ENCODE results near the gene AP2M1.

AP2M1 gene

DNA sequence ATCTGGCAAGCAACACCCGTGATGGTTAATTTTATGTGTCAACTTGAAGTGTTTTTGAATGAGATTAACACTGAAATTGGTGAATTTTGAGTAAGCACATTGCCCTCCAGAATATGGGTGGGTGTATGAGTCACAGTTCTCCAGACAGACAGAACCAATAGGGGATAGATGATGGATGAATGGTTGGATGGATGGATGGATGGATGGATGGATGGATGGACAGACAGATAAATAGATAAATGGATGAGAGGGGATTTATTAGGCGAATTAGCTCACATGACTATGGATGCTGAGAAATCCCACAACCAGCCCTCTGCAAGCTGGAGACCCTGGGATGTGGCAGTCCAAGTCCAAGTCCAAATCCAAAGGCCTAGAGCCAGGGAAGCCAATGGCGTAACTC is 49.3 kb downstream of the AP2M1 start:
- DNase-seq: no peak

- peak in 2 of 51 donors; percentile 13 to 23 for DNase-seq
Measured at GRCh38 chr3:184227481-184227935, 52.9 kb downstream of the AP2M1 start.

GRCh38 chr3:184228376-184229137 is 53.9 kb downstream of the AP2M1 start:
- no peak for DNase-seq

DNA sequence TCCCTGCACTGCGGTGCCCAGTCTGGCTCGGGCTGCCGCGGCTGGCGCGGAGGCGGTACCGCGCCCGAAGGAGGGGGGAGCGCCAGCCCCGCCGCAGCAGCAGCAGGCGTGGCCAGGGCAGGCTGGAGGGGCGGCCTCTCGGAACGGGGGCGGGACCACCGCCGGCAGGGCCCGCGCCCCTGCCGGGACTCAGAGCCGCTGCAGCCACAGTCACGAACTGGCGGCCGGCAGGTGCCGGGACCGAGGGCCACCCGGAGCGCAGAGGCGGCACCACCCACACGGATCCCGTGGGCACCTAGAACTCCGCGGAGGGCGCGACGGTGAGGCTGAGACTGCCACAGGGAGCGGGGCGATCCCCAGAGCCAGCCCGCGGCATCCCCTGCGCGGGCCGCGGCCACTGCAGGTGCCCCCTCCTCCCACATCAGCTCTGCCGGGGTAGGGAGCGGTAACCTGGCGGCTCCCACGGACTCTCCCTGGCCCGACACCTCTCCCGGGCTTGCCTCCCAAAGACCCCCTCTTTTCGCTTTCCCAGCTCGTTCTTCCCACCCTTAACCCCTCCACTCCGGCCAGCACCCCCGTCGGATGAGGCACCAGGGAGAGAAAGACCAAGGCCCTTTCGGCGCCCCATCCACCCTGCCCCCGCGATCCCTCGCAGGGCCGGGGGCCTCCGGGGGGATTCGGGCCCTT is 54.9 kb downstream of the AP2M1 start, which contains the start of gene VWA5B2:
VWA5B2 (plus strand) TSS at position 192 of the 687 bp plus-strand sequence. CDS start 944 bp downstream, outside the sequence.
- DNase-seq: peak in 28 of 51 donors; percentile 5 to 68 (median 28)

DNA sequence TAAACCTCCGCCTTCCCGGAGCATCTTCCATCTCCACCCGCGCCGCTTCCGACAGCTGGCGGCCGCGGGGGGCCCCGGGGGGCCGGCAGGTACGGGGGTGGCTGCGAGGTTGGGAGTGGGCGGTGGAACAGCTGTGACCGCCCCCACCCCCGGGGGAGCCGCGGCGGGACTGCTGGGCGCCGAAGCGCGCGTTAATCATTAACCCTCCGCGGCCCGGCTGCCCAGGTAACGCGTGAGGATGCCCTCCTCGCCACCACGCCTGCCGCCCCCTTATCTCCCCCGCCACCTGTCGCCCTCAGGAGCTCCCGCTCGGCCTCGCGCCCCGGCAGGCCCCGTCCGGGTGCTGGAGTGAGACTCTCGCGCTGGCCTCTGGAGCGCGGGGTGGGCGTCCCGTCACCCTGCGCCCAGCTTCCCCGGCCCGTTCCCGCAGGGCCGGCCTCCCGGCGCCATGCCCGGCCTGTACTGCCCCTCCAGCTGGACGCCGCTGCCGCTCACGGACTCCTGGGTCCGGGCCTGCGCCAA is 55.5 kb downstream of the AP2M1 start:
- DNase-seq: no peak

DNA sequence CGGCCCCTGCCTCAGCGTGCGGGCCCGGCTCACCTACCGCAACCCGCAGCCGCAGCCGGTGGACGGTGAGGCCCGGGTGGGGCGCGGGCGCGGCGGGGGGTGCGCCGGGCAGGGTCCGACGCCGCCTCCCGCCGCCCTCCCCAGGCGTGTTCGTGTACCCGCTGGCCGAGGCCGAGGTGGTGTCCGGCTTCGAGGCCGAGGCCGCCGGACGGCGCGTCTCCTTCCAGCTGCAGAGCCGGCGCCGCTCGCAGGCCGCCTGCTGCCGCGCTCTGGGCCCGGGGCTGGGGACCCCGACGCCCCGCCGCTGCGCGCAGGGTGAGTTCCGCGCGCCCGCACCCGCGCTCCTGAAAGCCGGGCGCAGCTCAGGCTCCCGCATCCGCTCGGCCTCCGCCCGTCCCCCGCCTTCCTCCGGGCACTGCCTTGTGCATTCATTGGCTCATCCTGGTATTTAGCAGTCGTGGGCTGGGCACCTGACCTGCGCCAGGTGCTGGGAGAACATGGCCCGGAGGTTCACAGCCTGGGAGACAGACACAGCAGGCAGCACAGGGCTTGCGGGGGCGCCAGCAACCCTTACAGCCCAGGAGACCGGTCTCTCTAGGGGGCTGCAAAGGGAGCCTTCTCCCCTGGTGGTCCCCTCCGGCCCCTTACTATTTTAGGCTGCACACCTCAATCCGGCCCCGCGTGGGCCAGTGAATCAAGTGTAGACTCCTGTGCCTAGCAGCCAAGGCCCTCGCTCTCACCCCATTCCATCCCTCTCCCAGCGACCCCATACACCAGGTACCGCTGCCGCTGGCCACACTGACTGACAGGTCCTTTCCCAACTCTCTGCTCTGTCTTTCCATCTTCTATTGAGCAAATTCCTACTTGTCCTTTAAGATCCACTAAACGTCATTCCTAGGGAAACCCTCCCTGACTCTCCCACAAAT is 56.2 kb downstream of the AP2M1 start:
- peak in 5 of 51 donors; percentile 14 to 27 (median 16) for DNase-seq

- no peak for DNase-seq
Measured at GRCh38 chr3:184231671-184232070, 57.0 kb downstream of the AP2M1 start.

- DNase-seq: no peak
Measured at GRCh38 chr3:184233127-184233843, 58.6 kb downstream of the AP2M1 start.

Measured in hypothalamus (tissue), 51 donors.